Measurements from ENCODE around the gene NSG2.
"Not testable (repeated sequence)": the region's sequence is repeated elsewhere in the genome, so short reads cannot be mapped to it uniquely, and the experiment has no call there.

The NSG2 gene

DNA sequence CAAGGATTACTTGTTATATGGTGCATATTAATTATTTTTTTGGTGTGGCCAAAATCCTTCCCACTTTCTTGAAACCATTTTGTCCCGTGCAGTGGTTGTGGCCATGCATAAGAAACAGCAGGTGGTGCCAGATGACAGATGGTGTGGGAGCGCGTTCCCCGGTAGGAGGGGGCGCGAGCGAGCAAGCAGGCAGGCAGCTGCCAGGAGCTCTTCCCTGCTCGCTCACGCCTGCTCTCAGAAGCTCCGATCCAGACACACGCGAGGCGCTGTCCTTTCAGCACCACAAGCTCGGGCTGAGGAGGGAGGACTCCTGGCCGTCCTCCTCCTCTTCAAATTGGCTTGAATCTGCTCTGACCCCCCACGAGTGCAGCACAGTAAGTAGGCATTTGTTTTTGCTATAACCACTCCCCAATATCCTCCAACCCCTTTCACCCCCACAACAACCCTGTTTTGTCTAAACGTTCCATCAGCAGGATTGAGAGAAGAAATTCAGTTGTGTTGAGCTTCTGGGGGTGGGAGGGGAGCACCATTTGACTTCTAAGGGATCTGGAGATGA is at the start of gene NSG2:
Gene NSG2, plus strand, starts transcription at position 237 of the 556 bp plus-strand sequence. CDS start 1,050 bp downstream, outside the sequence.
- DNase-seq (ENCODE audit: low read depth in 2 of 2), result peak in 1 of 2 donors; percentile 1

DNA sequence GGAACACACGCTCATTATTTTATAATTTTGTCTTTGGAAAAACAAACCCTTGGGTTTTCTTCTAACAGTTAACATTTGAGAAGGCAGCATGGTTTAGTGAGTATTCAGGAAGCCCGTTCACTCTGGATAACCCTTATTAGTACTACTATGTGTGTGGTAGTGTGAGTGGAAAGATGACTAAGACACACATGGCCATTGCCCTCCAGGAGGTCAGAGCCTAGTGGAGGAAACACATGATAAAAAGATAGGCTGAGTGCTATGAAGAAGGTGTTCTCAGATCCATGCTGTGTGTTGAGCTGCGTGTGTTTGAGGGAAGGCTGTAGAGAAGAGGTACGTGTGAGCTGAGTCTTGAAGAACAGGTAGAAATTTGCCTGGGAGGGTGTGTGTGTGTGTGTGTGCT is 48.2 kb upstream of the NSG2 start:
- DNase-seq (ENCODE audit: low read depth in 2 of 2), result no peak

DNA sequence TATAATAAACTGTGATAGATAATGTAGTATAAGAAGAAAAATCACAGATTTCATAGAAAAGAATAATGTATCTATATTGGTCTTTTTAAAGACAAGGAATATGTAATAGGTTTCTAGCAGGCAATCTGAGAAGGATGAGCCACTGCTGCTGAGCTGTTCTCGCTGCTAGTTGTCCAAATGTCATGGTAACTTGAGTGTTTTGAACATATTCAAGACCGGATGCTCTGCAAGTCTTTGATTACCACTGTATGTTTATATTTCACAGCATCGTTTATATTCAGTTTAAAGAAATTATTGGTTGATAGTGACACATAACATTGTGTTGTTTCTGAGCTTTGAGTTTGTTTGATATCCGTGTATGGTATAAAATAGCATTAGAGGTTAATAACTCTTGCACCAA is 47.0 kb upstream of the NSG2 start:
- no peak for DNase-seq (ENCODE audit: low read depth in 2 of 2)

DNA sequence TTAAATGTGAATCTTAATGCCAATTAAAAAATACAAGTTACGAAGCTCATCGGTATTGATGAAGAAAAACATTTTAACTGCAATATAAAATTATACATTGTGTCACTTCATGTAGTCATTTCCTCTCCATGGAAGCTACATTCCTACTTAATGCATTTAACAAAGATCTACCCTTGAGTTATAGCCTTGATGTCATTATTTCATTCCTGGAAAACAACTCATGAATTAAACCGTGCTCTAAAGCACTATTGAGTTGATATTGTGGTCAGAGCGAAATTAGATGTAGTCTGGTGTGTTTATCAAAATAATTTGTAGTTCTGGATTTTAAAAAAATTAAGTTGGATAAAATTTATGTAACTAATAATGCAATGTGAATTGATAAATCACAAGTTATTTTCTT is 45.4 kb upstream of the NSG2 start:
- DNase-seq (ENCODE audit: low read depth in 2 of 2), result no peak

DNA sequence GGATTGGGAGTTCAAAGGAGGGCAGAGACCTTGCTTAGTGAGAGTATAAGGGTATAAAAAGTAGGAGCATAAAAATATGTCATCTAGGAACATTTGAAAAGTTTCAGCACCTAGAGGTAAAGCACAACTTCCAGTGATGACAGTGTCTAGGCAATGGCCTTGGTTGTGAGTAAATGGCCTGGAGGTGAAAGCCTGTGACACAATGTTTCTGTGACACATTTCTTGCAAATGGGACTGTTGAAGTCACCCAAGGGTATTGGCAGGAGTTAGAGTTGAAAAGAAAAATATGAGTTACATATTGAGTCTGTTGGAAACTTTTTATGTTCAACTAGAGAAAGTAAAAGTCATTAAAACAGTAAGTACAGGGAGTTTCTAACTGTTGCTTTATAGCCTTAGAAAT is 41.7 kb upstream of the NSG2 start:
- no peak for DNase-seq (ENCODE audit: low read depth in 2 of 2)

DNA sequence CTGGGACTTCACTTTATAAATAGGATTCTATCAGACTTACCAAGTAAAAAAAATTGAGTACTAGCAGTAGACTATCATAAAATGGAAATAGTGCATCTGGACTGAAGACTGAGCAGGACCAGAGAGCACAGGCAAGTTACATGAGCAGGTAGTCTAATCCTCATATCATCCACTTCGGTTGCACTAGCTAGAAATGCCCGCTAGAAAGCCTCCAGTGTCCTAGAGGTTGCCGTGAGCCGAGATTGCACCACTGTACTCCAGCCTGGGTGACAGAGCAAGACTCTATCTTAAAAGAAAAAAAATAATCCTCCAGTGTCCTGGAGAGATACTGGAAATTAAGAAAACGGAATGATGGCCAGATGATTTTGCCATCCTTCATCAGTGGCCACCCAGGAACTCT is 36.6 kb upstream of the NSG2 start:
- no peak for DNase-seq (ENCODE audit: low read depth in 2 of 2)

DNA sequence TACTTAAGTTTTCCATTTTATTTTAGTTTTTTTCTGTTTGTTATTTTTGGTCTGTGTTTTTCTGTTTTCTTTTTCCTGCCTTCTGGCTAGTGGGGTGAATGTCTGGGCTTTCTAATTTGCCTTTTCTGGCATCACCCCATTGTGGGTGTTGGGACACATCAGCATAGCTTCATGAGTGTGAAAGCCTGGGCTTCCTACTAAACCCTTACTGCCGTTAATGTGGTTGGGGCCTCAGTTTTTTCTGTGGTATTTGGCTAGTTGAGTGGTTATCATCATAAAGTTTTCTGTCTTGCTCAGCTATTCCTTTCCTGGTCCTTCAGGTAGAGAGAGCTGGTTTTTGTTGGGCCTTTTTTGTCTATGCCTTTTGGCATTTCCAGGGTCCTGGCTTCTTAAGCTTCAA is 35.1 kb upstream of the NSG2 start:
- DNase-seq (ENCODE audit: low read depth in 2 of 2), result no peak

DNA sequence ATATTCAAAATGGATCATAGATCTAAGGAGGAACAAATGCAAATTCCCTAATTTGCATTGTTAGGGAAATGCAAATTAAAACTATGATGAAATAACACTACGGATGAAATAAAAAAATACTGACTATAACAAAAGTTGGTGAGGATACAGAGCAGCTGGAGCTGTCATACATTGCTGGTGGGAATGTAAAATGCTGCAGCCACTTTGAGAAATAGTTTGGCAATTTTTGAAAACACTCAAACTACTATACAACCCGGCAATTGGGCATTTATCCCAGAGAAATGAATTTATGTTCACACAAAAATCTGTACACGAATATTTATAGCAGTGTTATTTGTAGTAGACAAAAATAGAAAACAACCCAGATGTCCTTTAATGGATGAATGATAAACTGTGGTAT is 34.1 kb upstream of the NSG2 start:
- DNase-seq (ENCODE audit: low read depth in 2 of 2), result no peak

DNA sequence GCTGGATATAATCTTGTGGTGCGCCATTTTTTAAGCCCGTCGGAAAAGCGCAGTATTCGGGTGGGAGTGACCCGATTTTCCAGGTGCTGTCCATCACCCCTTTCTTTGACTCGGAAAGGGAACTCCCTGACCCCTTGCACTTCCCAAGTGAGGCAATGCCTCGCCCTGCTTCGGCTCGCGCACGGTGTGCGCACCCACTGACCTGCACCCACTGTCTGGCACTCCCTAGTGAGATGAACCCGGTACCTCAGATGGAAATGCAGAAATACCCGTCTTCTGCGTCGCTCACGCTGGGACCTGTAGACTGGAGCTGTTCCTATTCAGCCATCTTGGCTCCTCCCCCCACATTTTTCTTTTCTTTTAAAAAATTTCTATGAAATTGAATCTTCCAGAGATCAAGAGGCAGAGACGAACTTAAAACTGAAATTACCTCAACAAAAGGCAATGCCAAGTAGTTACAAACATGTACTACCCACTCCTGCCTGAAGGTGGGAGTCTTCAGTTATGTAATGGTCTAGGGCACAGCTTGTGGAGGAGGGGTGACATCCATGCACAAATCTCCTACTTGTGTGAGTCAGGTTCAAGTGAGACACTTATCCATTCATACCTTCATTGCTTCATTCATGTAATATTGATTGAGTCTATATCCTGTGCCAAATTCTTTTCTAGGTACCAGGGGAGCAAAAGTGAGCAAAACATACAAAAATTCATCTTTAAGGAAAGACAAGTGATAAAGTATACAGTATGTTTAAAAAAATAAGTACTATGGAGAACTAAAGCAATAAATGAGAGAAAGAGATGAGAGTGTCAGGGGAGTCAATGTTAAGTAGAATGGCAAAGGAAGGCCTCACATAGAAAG is 25.2 kb upstream of the NSG2 start:
- not testable (repeated sequence) for DNase-seq (ENCODE audit: low read depth in 2 of 2)

DNA sequence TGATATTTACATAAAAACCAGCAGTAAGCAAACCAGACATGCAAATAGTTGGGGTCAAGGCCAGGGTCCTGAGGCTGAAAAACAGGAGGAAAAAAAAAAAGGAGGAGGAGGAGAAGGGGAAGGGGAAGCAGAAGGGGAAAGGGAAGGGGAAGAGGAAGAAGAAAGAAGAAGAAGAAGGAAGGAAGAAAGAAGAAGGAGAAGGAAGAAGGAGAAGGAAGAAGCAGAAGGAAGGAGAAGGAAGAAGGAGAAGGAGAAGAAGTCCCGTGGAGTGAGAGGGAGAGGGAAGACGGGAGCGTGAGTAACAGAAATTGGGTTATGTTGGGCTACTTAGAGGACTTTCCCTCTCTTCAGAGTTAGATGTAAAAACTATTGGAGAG is 24.6 kb upstream of the NSG2 start:
- no peak for DNase-seq (ENCODE audit: low read depth in 2 of 2)

DNA sequence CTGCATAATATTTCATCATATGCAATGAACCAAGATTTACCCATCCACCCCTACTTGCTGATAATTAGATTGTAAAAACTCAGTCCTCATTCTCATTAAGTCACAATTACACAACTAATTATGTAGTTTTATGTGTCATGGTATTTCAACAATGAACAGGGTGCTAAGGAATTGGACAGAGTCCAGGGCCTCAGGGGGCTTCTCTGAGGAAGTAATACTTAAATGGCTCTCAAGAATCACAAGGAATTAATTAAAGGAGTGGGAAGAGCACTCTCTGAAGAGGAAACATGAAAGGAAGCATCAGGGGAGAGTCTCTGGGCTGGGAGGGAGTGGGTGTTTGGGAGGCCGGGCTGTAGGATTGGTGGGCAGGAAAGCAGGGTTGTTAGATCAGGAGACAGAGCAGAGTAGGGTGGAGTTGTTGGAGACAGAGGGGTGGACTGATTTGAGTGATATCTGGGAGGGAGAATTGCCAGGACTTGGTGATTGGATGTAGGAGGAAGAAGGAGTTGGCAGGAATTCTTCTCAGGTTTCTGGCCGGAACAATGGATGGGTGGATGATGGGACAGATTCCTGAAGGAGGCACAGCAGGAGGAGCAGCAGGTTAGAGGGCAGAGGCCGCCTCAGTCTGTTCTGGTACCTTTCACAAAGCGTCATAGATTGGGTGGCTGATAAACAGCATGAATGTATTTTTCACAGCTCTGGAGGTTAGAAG is 23.0 kb upstream of the NSG2 start:
- DNase-seq (ENCODE audit: low read depth in 2 of 2), result no peak

DNA sequence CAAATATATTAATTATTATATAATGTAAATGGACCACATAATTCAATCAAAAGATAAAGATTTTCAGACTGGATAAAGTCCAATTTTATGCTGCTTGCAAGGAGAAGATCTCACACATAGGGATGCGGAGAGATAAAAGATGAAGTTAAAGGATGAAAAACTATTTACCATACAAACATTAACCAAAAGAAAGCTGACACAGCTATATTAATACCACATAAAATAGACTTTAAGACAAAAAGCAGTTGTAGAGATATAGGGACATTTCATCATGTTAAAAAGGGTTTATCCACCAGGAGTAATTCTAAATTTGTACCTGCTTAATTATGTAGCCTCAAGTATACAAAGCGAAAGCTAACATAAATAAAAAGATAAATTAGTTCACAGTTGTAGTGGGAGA is 15.2 kb upstream of the NSG2 start:
- DNase-seq (ENCODE audit: low read depth in 2 of 2), result no peak

DNA sequence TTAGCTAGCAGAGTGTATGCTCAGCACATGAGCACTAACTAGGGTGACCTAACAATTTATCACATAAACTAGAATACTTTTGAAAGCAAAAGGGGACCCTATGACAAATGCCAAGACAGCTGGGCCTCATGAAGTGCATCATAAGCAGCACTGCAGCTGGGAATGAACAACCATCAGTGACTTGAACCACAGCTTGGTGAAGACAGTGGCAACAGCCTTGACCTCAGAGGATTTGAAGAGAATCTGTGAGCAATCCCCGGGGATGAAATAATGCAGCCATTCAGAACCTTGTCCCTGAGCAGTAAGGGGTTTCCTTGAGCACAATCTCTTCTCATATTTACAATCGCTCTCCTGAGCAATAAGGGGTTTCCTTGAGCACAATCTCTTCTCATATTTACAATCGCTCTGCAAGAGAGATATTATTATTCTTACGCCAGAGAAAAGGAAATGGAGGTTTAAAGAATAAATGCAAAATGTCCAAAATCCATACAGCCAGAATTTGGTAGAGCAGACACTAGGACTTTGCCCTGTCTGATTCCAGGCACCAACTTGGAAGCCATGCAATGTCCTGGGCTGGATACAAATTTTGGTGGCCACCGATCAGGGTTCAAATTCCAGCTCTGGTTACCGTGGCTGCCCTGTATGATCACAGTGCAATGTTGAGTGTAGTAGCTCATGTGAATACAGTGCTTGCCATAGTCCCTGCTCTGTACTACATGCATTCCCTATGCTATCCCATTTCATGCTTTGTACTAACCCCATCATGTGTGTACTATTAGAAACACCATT is 846 bp upstream of the NSG2 start:
- DNase-seq (ENCODE audit: low read depth in 2 of 2), result no peak

DNA sequence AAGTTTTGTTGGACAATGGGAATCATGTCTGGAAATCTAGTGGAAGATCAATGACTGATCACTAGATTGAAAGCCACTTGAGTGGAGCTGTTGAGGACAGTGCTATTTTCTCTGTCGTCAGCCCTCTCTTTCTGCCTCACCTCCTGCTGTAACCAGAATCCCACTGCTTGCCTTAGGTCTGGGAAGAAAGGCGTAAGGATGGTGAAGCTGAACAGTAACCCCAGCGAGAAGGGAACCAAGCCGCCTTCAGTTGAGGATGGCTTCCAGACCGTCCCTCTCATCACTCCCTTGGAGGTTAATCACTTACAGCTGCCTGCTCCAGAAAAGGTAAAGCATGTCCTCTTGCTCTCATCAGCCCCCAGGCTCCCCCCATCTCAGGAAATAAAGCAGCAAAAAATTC is 1.1 kb downstream of the NSG2 start:
- DNase-seq (ENCODE audit: low read depth in 2 of 2), result no peak

DNA sequence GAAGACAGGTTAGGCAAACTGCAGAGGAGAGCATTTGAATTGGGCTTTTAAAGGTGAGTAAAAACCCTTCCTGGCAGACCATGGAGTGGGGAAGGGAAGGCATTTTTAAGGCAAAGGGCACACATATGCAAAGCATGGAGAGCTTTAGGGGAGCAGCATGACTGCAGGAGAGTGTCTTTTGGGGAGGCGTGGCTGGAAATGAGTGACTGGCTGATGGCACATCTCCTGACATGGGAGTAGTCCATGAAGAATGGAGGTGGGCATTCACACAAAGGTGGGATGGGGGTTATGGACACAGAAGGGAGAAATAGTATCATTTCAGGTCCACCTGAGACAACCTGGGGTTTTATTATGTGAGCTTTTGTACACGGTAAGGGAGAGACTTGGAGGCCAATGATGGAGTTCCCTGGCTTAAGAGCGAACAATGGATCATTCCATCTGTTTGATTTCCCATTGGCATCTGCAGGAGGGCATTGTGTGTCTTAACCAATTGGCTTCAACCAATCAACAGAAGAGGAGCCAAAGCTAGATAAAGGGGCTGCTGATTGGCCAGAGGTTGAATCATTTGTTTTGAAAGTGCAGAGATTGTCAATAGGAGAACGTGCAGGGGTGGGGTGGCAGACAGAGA is 2.1 kb downstream of the NSG2 start:
- no peak for DNase-seq (ENCODE audit: low read depth in 2 of 2)

DNA sequence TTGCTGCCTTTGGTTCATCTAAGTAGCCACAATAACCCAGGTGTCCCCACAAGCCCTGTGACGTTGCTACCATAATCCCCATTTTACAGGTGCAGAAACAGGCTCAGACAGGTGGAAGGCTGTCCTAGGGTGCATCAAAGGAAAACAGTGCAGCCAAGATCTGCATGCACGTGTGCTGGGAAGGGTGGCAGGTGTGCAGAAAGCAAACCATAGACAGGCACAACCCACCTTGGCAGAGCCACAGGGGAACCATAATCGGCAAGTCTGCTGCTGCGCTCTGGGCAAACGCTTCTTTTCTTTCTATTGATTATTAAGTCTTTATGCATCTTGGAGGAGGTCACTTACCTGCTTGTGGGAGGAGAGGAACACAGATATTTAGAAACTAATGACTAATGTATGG is 7.1 kb downstream of the NSG2 start:
- no peak for DNase-seq (ENCODE audit: low read depth in 2 of 2)

DNA sequence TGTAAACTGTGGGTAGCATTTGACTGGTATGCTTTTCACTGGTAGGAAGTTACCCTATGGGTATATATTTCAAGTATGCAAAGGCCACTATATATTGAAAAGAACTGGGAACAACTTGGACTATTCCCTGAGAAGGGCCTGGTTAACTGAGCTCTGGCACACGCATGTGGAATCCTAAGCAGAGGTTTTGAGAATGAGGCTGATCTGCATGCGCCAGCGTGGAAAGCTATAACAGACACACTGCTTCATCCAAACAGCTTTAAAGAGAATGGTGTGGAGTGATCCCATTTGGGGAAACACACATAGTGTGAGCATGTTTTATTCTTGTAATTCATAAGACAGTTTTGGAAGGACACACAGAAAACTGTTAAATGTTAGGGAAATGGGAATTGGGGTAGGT is 8.4 kb downstream of the NSG2 start:
- DNase-seq (ENCODE audit: low read depth in 2 of 2), result no peak

DNA sequence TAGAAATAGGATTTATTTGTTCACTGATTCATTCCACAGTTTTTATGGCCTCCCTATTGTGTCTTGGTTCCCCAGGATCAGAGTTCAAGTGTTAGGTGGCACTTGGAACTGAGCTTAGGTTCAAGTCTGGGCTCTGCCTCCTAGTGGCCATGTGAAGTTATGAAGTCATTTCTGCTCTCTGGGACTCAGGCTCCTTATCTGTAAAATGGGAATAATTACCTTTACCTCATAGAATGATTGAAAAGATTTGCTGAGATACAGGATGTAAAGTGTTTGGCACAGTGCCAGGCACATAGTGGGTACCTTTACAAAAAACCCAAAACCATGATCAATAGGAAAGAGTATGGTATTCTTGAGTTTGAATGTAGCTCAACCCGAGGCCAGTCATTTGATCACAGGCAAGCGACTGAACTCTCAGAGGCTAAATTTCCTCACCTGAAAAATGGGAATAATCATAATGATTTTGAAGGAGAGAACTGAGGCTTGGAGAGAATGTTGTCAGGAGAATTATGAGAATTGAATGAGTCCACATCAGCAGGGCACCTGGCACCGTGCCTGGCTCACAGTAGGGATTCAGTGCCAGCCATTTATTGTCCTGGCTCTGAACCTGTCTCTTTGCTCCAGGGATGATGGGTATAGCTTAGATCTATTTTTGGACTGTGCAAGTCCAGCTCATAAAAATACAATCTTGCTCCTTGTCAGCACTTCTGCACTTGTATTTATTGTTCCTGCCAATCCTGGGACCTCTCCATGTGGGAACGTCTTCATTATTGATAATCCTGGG is 10.8 kb downstream of the NSG2 start:
- no peak for DNase-seq (ENCODE audit: low read depth in 2 of 2)

DNA sequence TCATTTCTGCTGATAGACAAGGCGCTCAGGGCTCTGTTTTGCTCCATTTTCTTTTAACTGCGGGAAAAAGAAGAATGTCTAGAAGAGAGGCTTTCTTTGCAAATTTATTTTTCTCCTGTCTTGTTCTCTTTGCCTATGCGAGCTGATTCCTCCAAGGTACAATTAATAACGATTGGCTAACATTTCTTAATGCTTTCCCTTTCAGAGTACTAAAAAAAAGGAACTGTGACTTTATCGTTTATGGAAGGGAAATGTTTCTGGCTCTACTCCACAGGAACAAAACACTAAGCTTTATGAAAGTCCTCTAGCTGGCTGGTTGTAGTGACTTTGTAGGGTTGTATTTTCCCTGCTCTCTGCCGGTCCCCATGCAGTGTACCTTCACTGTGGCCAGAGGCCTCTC is 11.7 kb downstream of the NSG2 start:
- DNase-seq (ENCODE audit: low read depth in 2 of 2), result no peak

DNA sequence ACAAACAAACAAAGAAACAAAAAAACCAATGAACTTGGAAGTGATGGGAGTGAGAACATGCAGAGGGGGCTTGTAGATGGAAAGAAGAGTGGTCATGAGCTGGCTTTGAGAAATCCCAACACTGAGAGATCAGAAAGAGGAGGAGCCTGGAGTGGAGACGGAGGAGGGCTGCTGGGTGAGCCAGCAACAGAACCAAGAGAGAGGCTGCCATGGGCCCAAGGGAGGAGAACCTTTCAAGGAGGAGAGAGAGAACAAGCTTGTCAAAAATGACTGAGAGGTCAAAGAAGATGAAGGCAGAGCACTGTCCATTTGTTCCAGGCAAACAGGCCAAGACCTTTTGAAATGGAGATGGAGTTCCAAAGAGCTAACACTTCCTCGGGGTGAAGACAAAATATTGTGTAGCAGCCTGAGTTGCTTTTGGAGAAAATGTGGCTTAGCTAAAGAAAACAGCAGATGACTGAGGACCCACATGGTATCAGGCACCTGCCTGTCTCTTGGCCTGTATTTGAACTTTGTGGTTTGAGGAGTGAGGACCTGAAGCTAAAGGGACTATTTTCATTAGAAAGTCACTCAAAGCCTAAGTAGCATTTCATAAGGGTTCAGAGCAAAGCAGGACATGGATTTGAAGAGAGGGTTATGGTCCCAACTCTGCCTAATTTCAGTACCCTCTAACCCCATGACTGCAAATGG is 13.1 kb downstream of the NSG2 start:
- DNase-seq (ENCODE audit: low read depth in 2 of 2), result no peak
